ENCODE data around the gene FHOD3. TPM values are rescaled to one million over a fixed set of nuclear protein-coding genes. Genes with fewer than 3 reads are reported as not detected.

Gene FHOD3
- total and polyA plus RNA-seq, 9 of the 15 experiments (the other 6 are each of a cell fraction or from before 2014, with no cell fraction given): 0.11 TPM; not detected in 8

GRCh38 chr18:36424741-36425142, 127.2 kb downstream of the FHOD3 start (continued):
- TF ChIP-seq ELK1 (CRISPR knock-in tag; IDR thresholded peaks at IDR 0.05): no peak
- TF ChIP-seq, protein P1, sequence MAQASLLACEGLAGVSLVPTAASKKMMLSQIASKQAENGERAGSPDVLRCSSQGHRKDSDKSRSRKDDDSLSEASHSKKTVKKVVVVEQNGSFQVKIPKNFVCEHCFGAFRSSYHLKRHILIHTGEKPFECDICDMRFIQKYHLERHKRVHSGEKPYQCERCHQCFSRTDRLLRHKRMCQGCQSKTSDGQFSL (CRISPR knock-in tag; IDR thresholded peaks at IDR 0.05): no peak
- TF ChIP-seq, protein P1 (tag; IDR thresholded peaks at IDR 0.05): no peak
- TF ChIP-seq EGR1 (conservative IDR thresholded peaks at IDR 0.05): no peak
- 0 out of 2 replicates have a peak, but pooled peaks have one; percentile 24 for TF ChIP-seq VEZF1 (CRISPR knock-in tag; IDR thresholded peaks at IDR 0.05)
- TF ChIP-seq CBFA2T3 (IDR thresholded peaks at IDR 0.05): peak; percentile 90
- TF ChIP-seq, protein P2, sequence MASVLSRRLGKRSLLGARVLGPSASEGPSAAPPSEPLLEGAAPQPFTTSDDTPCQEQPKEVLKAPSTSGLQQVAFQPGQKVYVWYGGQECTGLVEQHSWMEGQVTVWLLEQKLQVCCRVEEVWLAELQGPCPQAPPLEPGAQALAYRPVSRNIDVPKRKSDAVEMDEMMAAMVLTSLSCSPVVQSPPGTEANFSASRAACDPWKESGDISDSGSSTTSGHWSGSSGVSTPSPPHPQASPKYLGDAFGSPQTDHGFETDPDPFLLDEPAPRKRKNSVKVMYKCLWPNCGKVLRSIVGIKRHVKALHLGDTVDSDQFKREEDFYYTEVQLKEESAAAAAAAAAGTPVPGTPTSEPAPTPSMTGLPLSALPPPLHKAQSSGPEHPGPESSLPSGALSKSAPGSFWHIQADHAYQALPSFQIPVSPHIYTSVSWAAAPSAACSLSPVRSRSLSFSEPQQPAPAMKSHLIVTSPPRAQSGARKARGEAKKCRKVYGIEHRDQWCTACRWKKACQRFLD (CRISPR knock-in tag; IDR thresholded peaks at IDR 0.05): 0 out of 2 replicates have a peak, but pooled peaks have one; percentile 37
- peak; percentile 88 for TF ChIP-seq TCF3 (CRISPR knock-in tag; IDR thresholded peaks at IDR 0.05)
- TF ChIP-seq CREM (IDR thresholded peaks at IDR 0.05; ENCODE audit: low read depth): 0 out of 2 replicates have a peak, but pooled peaks have one; percentile 20
- no peak for TF ChIP-seq SAP30 (IDR thresholded peaks at IDR 0.05; ENCODE audit: borderline replicate concordance, insufficient read depth, low read depth, low read length, poor library complexity, severe bottlenecking)
- peak; percentile 78 for TF ChIP-seq CXXC5 (CRISPR knock-in tag; IDR thresholded peaks at IDR 0.05)
- TF ChIP-seq KHSRP (IDR thresholded peaks at IDR 0.05): no peak
- TF ChIP-seq PTTG1 (tag; IDR thresholded peaks at IDR 0.05; ENCODE audit: low read depth): no peak
- no peak for TF ChIP-seq CHD4 (IDR thresholded peaks at IDR 0.05; ENCODE audit: insufficient read depth, insufficient replicate concordance, low read depth, low read length, poor library complexity, severe bottlenecking)
- TF ChIP-seq, protein P3, sequence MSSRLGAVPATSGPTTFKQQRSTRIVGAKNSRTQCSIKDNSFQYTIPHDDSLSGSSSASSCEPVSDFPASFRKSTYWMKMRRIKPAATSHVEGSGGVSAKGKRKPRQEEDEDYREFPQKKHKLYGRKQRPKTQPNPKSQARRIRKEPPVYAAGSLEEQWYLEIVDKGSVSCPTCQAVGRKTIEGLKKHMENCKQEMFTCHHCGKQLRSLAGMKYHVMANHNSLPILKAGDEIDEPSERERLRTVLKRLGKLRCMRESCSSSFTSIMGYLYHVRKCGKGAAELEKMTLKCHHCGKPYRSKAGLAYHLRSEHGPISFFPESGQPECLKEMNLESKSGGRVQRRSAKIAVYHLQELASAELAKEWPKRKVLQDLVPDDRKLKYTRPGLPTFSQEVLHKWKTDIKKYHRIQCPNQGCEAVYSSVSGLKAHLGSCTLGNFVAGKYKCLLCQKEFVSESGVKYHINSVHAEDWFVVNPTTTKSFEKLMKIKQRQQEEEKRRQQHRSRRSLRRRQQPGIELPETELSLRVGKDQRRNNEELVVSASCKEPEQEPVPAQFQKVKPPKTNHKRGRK (tag; IDR thresholded peaks at IDR 0.05): no peak
- TF ChIP-seq ZEB2 (IDR thresholded peaks at IDR 0.05): peak; percentile 79
- no peak for TF ChIP-seq NR1H2 (CRISPR knock-in tag; IDR thresholded peaks at IDR 0.05)
- no peak for TF ChIP-seq COPS2 (conservative IDR thresholded peaks at IDR 0.05)
- TF ChIP-seq HDAC1 (IDR thresholded peaks at IDR 0.05): peak in 1 of 2 experiments; percentile 15; a peak in 1 of 4 replicates
- TF ChIP-seq CSDE1 (IDR thresholded peaks at IDR 0.05): no peak
- TF ChIP-seq STAT5A (IDR thresholded peaks at IDR 0.05; ENCODE audit: borderline replicate concordance, low read length): peak; percentile 62; the same call in 1 of the 2 replicates
- no peak for TF ChIP-seq ZNF431 (CRISPR knock-in tag; IDR thresholded peaks at IDR 0.05)
- no peak for TF ChIP-seq ZC3H4 (CRISPR knock-in tag; IDR thresholded peaks at IDR 0.05; ENCODE audit: borderline replicate concordance)
- peak; percentile 31; the same call in 1 of the 2 replicates for TF ChIP-seq MAFF (IDR thresholded peaks at IDR 0.05; ENCODE audit: low read length)
- TF ChIP-seq DPF2 (IDR thresholded peaks at IDR 0.05): peak; percentile 82

Data from K562 (cell line).